PC-9 (cell line): ENCODE data around the gene DRAM1.

Experiments used
- CTCF ChIP-seq: fragments of 200-600 bp; sonication (generic); conservative IDR thresholded peaks from 2 replicates; pipeline ENCODE4 v1.6.1; 2017; ENCODE audit warnings: mixed run types, antibody characterized with exemption, mild to moderate bottlenecking, moderate library complexity
- EZH2 ChIP-seq: fragments of 200-600 bp; sonication (generic); IDR thresholded peaks from 2 replicates; pipeline ENCODE4 v1.8.0; 2017; ENCODE audit warnings: antibody characterized with exemption, low read depth

GRCh38 chr12:101857043-101857558, 20.3 kb upstream of the DRAM1 start:
- TF ChIP-seq CTCF, result no peak
- no peak for TF ChIP-seq EZH2
